BLaER1 treated with 17β-estradiol and CSF1 and Interleukin-3, amounts not matched to agents 10 nM and 100 nM (cell line): ENCODE data around the gene CFAP410.

ENCODE experiments used
- H3K27ac ChIP-seq, 11 experiments: shearing (Covaris generic); formaldehyde crosslinking; 2 replicates each; pipeline ENCODE4 v1.8.1; 2022
- H3K27me3 ChIP-seq, 11 experiments: shearing (Covaris generic); formaldehyde crosslinking; 2 replicates each; pipeline ENCODE4 v1.8.1; 2022
- H3K36me3 ChIP-seq, 11 experiments: shearing (Covaris generic); formaldehyde crosslinking; 2 replicates each; pipeline ENCODE4 v1.8.1; 2022
- H3K4me1 ChIP-seq, 10 experiments: shearing (Covaris generic); formaldehyde crosslinking; 2 replicates each; pipeline ENCODE4 v1.8.1; 2022
- H3K4me2 ChIP-seq, 11 experiments: shearing (Covaris generic); formaldehyde crosslinking; 2 replicates each; pipeline ENCODE4 v1.8.1; 2022
- H3K4me3 ChIP-seq, 10 experiments: shearing (Covaris generic); formaldehyde crosslinking; 2 replicates each; pipeline ENCODE4 v1.8.1; 2022
- H3K9ac ChIP-seq, 11 experiments: shearing (Covaris generic); formaldehyde crosslinking; 2 replicates each; pipeline ENCODE4 v1.8.1; 2022
- H3K9me3 ChIP-seq, 11 experiments: shearing (Covaris generic); formaldehyde crosslinking; replicated peaks in 1 of 11; 2 replicates each; pipeline ENCODE4 v1.8.1; 2022
- H4K20me1 ChIP-seq, 11 experiments: shearing (Covaris generic); formaldehyde crosslinking; 2 replicates each; pipeline ENCODE4 v1.8.1; 2022
- Cebpa-rat ChIP-seq, 11 experiments: shearing (Covaris generic); IDR thresholded peaks; 2 replicates each; pipeline ENCODE4 v1.8.1; 2022

CFAP410 gene

GRCh38 chr21:44372616-44373015 is 33.4 kb upstream of the CFAP410 start:
- Histone ChIP-seq H3K27me3 (no peaks in the 10 kb centered on the region), H3K4me1 (peaks cover 41 to 63% (median 57%) of the 10 kb centered on the region in 10 experiments), H3K9ac (no peak overlapping the region), H3K4me3 (no peak overlapping the region), H3K4me2 (peak overlapping the region in 7 of 11 experiments; percentile 12 to 99 (median 88); a peak in 10 of 22 replicates), H3K36me3 (peaks cover 75 to 95% (median 92%) of the 10 kb centered on the region in 11 experiments), H3K9me3 (peaks cover 6 to 55% (median 27%) of the 10 kb centered on the region in 11 experiments; a peak in 20 of 22 replicates), H4K20me1 (peaks cover 1 to 66% (median 39%) of the 10 kb centered on the region in 11 experiments; a peak in 20 of 22 replicates), H3K27ac (peak overlapping the region in 3 of 11 experiments; percentile 1 to 25 (median 24); a peak in 4 of 22 replicates)
- TF ChIP-seq Cebpa-rat (IDR thresholded peaks at IDR 0.05), result no peak

- Histone ChIP-seq H3K36me3 (peaks cover 80 to 95% (median 92%) of the 10 kb centered on the region in 11 experiments), H3K4me3 (no peak overlapping the region), H3K9ac (no peak overlapping the region), H3K4me2 (peak overlapping the region in 2 of 11 experiments; percentile 1 to 99; a peak in 2 of 22 replicates), H3K4me1 (peaks cover 31 to 52% (median 47%) of the 10 kb centered on the region in 10 experiments), H3K27me3 (no peaks in the 10 kb centered on the region), H4K20me1 (peaks cover 11 to 66% (median 49%) of the 10 kb centered on the region in 11 experiments; a peak in 20 of 22 replicates), H3K27ac (peak overlapping the region in 1 of 11 experiments; percentile 15; a peak in 1 of 22 replicates), H3K9me3 (peaks cover 6 to 55% (median 27%) of the 10 kb centered on the region in 11 experiments; a peak in 20 of 22 replicates)
- no peak for TF ChIP-seq Cebpa-rat (IDR thresholded peaks at IDR 0.05)
These were observed 32.4 kb upstream of the CFAP410 start for GRCh38 chr21:44371596-44371995.

GRCh38 chr21:44370786-44371410 is 31.7 kb upstream of the CFAP410 start:
- peaks cover 18 to 66% (median 53%) of the 10 kb centered on the region in 11 experiments; a peak in 21 of 22 replicates for H4K20me1 ChIP-seq
- no peak overlapping the region for H3K4me2 ChIP-seq
- no peak for TF ChIP-seq Cebpa-rat (IDR thresholded peaks at IDR 0.05)
- no peak overlapping the region for H3K4me3 ChIP-seq
- H3K27ac ChIP-seq, result peak overlapping the region in 1 of 11 experiments; percentile 31; a peak in 2 of 22 replicates
- H3K9ac ChIP-seq, result no peak overlapping the region
- peaks cover 24 to 45% (median 40%) of the 10 kb centered on the region in 10 experiments for H3K4me1 ChIP-seq
- H3K9me3 ChIP-seq, result peaks cover 6 to 54% (median 27%) of the 10 kb centered on the region in 11 experiments; a peak in 20 of 22 replicates
- H3K36me3 ChIP-seq, result peaks cover 80 to 95% (median 92%) of the 10 kb centered on the region in 11 experiments
- no peaks in the 10 kb centered on the region for H3K27me3 ChIP-seq

GRCh38 chr21:44370027-44370735 is 31.0 kb upstream of the CFAP410 start:
- Histone ChIP-seq H3K9ac (no peak overlapping the region), H3K27me3 (no peaks in the 10 kb centered on the region), H4K20me1 (peaks cover 24 to 72% (median 60%) of the 10 kb centered on the region in 11 experiments), H3K4me3 (no peak overlapping the region), H3K4me2 (no peak overlapping the region), H3K9me3 (peaks cover 6 to 51% (median 27%) of the 10 kb centered on the region in 11 experiments; a peak in 20 of 22 replicates), H3K36me3 (peaks cover 81 to 95% (median 93%) of the 10 kb centered on the region in 11 experiments), H3K4me1 (peaks cover 17 to 38% (median 33%) of the 10 kb centered on the region in 10 experiments), H3K27ac (peak overlapping the region in 1 of 11 experiments; percentile 31; a peak in 2 of 22 replicates)
- no peak for TF ChIP-seq Cebpa-rat (IDR thresholded peaks at IDR 0.05)

- Histone ChIP-seq H3K9me3 (peaks cover 0 to 39% (median 15%) of the 10 kb centered on the region in 11 experiments; a peak in 17 of 22 replicates), H4K20me1 (peaks cover 35 to 85% (median 73%) of the 10 kb centered on the region in 11 experiments), H3K27ac (0 out of 22 replicates have a peak overlapping the region, but pooled peaks of 1 of the 11 experiments have one; percentile 9), H3K27me3 (no peaks in the 10 kb centered on the region), H3K36me3 (peaks cover 84 to 96% (median 94%) of the 10 kb centered on the region in 11 experiments), H3K4me3 (no peak overlapping the region), H3K9ac (no peak overlapping the region), H3K4me2 (no peak overlapping the region), H3K4me1 (peaks cover 12 to 35% (median 26%) of the 10 kb centered on the region in 10 experiments)
- TF ChIP-seq Cebpa-rat (IDR thresholded peaks at IDR 0.05), result no peak
These were observed 29.7 kb upstream of the CFAP410 start for GRCh38 chr21:44368711-44369446.

GRCh38 chr21:44366586-44367211 is 27.5 kb upstream of the CFAP410 start:
- Histone ChIP-seq H3K36me3 (peaks cover 80 to 96% (median 91%) of the 10 kb centered on the region in 11 experiments), H3K27ac (no peak overlapping the region), H3K4me2 (no peak overlapping the region), H3K9me3 (peaks cover 0 to 25% (median 17%) of the 10 kb centered on the region in 11 experiments; a peak in 18 of 22 replicates), H3K4me3 (no peak overlapping the region), H3K4me1 (peaks cover 15 to 35% (median 27%) of the 10 kb centered on the region in 10 experiments), H3K9ac (no peak overlapping the region), H3K27me3 (no peaks in the 10 kb centered on the region), H4K20me1 (peaks cover 37 to 92% (median 82%) of the 10 kb centered on the region in 11 experiments)
- TF ChIP-seq Cebpa-rat (IDR thresholded peaks at IDR 0.05), result no peak

GRCh38 chr21:44365967-44366585 is 26.9 kb upstream of the CFAP410 start:
- no peak overlapping the region for H3K4me3 ChIP-seq
- H3K9me3 ChIP-seq, result peaks cover 0 to 31% (median 19%) of the 10 kb centered on the region in 11 experiments; a peak in 18 of 22 replicates
- TF ChIP-seq Cebpa-rat (IDR thresholded peaks at IDR 0.05), result no peak
- H3K4me1 ChIP-seq, result peaks cover 15 to 38% (median 31%) of the 10 kb centered on the region in 10 experiments
- peaks cover 75 to 96% (median 92%) of the 10 kb centered on the region in 11 experiments for H3K36me3 ChIP-seq
- no peak overlapping the region for H3K4me2 ChIP-seq
- H3K27ac ChIP-seq, result 0 out of 22 replicates have a peak overlapping the region, but pooled peaks of 2 of the 11 experiments have one; percentile 15 to 27
- H3K27me3 ChIP-seq, result no peaks in the 10 kb centered on the region
- peak overlapping the region in 1 of 11 experiments; percentile 8; a peak in 1 of 22 replicates for H3K9ac ChIP-seq
- H4K20me1 ChIP-seq, result peaks cover 37 to 92% (median 79%) of the 10 kb centered on the region in 11 experiments
